Adrenal gland (tissue), 12 donors: ENCODE measurements around the gene SHISA5. TPM values are rescaled to one million over a fixed set of nuclear protein-coding genes. Genes with fewer than 3 reads are reported as not detected.
A peak's percentile ranks its signal among the peaks of the same experiment; 100 is the strongest.

Experiments
- DNase-seq, 7 donors: peaks; one replicate each; pipeline ENCODE4 v3.0.0-alpha.2; 2019 to 2020
- H3K27ac ChIP-seq, 5 donors: fragments of 200-600 bp; sonication (generic) in 4 of 5; 1 replicate in 3 of 5; 2 replicates in 2 of 5; pipeline versions ENCODE4 v1.5.1 to v1.8.0; 2016 to 2020; ENCODE audit warnings: mild to moderate bottlenecking in 1 of 5
- H3K27me3 ChIP-seq: fragments of 200-600 bp; 2 replicates; pipeline ENCODE4 v1.8.0; 2021
- H3K36me3 ChIP-seq, 2 donors: fragments of 200-600 bp; replicated peaks in 1 of 2; 1 replicate in 1 of 2; 2 replicates in 1 of 2; pipeline versions ENCODE4 v1.5.1 to v1.8.0; 2018 to 2022
- H3K4me1 ChIP-seq, 2 donors: fragments of 200-600 bp; replicated peaks in 1 of 2; 1 replicate in 1 of 2; 2 replicates in 1 of 2; pipeline versions ENCODE4 v1.5.1 to v1.8.0; 2018 to 2021
- H3K4me3 ChIP-seq, 4 donors: fragments of 200-600 bp; sonication (generic) in 3 of 4; one replicate each; pipeline ENCODE4 v1.5.1; 2016 to 2018
- H3K9me3 ChIP-seq, 3 donors: fragments of 200-600 bp; sonication (generic) in 1 of 3; replicated peaks in 1 of 3; 1 replicate in 2 of 3; 2 replicates in 1 of 3; pipeline versions ENCODE4 v1.5.1 to v1.8.0; 2016 to 2021
- POLR2A ChIP-seq, 2 donors: fragments of 450-650 bp; IDR thresholded peaks; one replicate each; pipeline ENCODE4 v1.6.1; 2017; ENCODE audit warnings: antibody characterized with exemption in 2 of 2, mild to moderate bottlenecking in 2 of 2, moderate library complexity in 1 of 2
- WGBS, 4 donors: extraction: QIAGEN DNeasy Blood & Tissue Kit in 2 of 4; methylation state at CpG; one replicate each; pipeline versions ENCODE4 v1.1.5 to v1.1.7; 2013 to 2017; 5-methylcytosine and 5-hydroxymethylcytosine counted together
- intact Hi-C, 2 donors: fragments of 100-400 bp; cut with DNase I; formaldehyde crosslinking; loops; one replicate each; pipeline versions ENCODE4 v1.14.1 to v1.15.0; 2022 to 2023
- polyA plus RNA-seq, 3 donors: library from polyadenylated mRNA; stranded (reverse); fragments of 200-250 nt in 2 of 3; fragments of 350-450 nt in 1 of 3; fragmentation: Illumina TruSeq in 1 of 3; extraction: RNeasy Lipid Tissue Mini Kit (QIAGEN cat#74804) in 1 of 3; gene quantifications; one replicate each; pipeline ENCODE4 v1.2.3, GENCODE V29; 2013 to 2014
- total RNA-seq, 9 donors: library from RNA; depleted of rRNA in 4 of 9; stranded (reverse); fragments of >200 nt in 4 of 9; fragments of 120-200 nt in 1 of 9; fragmentation: NEBNext Ultra II Directional in 1 of 9; extraction: Animal tissue kit (Norgen Biotek cat#: 25700) in 1 of 9; gene quantifications; one replicate each; pipeline versions ENCODE4 v1.1.0 to v1.2.4, GENCODE V29; 2013 to 2023
- TF ChIP-seq, protein P1 (sequence below), 6 experiments: fragments of 450-650 bp in 4 of 6; fragments of 200-600 bp in 2 of 6; sonication (generic) in 1 of 6; IDR thresholded peaks; 1 replicate in 5 of 6; 2 replicates in 1 of 6; pipeline versions ENCODE4 v1.5.1 to v1.8.0; 2016 to 2021; ENCODE audit warnings: antibody characterized with exemption in 6 of 6, mild to moderate bottlenecking in 2 of 6, moderate library complexity in 1 of 6
- donor health status: healthy with polysubstance abuse.
- donor health status: Bipolar disorder and iron deficiency.
- donor health status: DM: yes; HTN: yes; CAD: no.
- donor health status: DM: no; HTN: no; CAD: no.
- donor health status: DM: no; HTN: no; CAD: no.
- donor health status: DM: yes; HTN: yes; CAD: no.

The SHISA5 gene
- total and polyA plus RNA-seq, 12 donors, result 77.2 to 167 (median 128) TPM

DNA sequence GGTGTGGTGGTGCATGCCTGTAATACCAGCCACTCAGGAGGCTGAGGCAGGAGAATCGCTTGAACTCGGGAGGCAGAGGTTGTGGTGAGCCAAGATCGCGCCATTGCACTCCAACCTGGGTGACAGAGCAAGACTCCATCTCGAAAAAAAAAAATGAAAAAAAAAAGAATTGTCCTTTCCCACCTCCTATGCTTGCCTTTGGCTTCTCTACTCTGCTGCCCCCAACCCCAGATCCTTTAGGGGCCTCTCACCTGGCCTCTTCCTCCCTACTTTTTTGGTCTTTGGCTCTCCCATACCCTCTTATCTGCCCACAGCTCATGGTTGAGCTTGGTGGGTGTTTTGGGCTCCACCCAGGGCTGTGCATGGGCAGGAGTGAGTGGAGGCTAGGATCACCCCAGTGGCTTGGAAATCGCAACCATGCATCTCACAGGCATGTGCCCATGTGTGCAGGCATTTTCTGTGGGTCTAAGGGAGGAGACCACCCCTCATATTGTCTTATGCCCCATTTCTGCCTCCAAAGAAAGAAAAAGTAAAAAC lies 2.1 kb upstream of the SHISA5 start:
- 91 to 98% (median 95%) methylated on average over 6 of the region's 6 CpGs for WGBS, 4 donors
- no peak for TF ChIP-seq POLR2A (IDR thresholded peaks at IDR 0.05)
- TF ChIP-seq, protein P1, sequence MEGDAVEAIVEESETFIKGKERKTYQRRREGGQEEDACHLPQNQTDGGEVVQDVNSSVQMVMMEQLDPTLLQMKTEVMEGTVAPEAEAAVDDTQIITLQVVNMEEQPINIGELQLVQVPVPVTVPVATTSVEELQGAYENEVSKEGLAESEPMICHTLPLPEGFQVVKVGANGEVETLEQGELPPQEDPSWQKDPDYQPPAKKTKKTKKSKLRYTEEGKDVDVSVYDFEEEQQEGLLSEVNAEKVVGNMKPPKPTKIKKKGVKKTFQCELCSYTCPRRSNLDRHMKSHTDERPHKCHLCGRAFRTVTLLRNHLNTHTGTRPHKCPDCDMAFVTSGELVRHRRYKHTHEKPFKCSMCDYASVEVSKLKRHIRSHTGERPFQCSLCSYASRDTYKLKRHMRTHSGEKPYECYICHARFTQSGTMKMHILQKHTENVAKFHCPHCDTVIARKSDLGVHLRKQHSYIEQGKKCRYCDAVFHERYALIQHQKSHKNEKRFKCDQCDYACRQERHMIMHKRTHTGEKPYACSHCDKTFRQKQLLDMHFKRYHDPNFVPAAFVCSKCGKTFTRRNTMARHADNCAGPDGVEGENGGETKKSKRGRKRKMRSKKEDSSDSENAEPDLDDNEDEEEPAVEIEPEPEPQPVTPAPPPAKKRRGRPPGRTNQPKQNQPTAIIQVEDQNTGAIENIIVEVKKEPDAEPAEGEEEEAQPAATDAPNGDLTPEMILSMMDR (IDR thresholded peaks at IDR 0.05), result no peak
- DNase-seq, result no peak

GRCh38 chr3:48505146-48505545 lies 1.2 kb upstream of the SHISA5 start:
- H3K36me3 ChIP-seq, result no peaks in the 10 kb centered on the region
- intact Hi-C loops, result no loop called here
- peak overlapping the region in 1 of 4 donors; percentile 72 for H3K4me3 ChIP-seq
- H3K9me3 ChIP-seq, result no peaks in the 10 kb centered on the region
- no peak for DNase-seq
- TF ChIP-seq POLR2A (IDR thresholded peaks at IDR 0.05), result no peak
- TF ChIP-seq, protein P1 (IDR thresholded peaks at IDR 0.05), result no peak
- H3K27me3 ChIP-seq, result no peaks in the 10 kb centered on the region
- peaks cover 5 to 21% of the 10 kb centered on the region in 2 donors for H3K4me1 ChIP-seq
- peak overlapping the region in 3 of 5 donors; percentile 75 to 95 (median 90) for H3K27ac ChIP-seq
- 86 to 100% (median 92%) methylated on average over 2 of the region's 2 CpGs for WGBS, 4 donors

More for the DNA sequence above, 2.1 kb upstream of the SHISA5 start:
- H3K36me3 ChIP-seq, result no peaks in the 10 kb centered on the region
- no peaks in the 10 kb centered on the region for H3K27me3 ChIP-seq
- H3K27ac ChIP-seq, result no peak overlapping the region
- no peak overlapping the region for H3K4me3 ChIP-seq
- H3K9me3 ChIP-seq, result no peaks in the 10 kb centered on the region
- intact Hi-C loops, result no loop called here
- peaks cover 5 to 21% of the 10 kb centered on the region in 2 donors for H3K4me1 ChIP-seq

DNA sequence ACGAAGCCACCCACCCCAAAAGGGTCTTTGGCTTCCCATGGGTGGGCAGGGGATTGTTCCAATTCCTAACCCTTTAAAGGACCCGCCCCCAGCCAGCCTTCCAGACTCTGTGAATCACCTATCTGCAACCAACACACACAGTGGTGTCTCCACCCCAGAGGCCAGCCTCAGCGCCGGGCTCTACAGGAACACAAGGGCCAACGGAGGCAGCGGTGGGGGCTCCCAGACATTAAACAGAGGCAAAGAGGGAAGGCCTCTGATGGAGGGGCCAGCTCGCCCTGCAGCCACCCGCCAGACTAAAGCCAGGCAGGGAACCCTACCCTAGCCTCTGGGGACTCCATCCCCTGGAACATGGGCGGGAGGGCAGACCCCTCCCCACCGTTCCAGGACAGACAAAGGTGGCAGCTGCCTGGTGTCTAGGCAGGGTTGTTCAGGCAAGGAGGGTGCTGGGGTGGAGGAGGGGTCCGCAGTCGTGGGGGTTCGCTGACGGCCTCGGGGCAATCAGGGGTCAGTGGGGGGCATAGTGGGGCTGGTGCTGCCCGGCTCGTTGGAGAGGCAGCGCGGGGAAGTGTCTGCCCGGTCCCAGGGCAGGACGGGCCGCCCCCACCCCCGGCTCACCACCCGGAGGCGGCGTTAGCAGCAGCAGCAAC lies 448 bp downstream of the SHISA5 start:
- Histone ChIP-seq H3K36me3 (peaks cover 0 to 4% of the 10 kb centered on the region in 2 donors), H3K27ac (peak overlapping the region; percentile 3 to 95 (median 75)), H3K4me3 (peak overlapping the region; percentile 18 to 72 (median 63)), H3K27me3 (no peaks in the 10 kb centered on the region), H3K4me1 (peaks cover 5 to 21% of the 10 kb centered on the region in 2 donors), H3K9me3 (no peaks in the 10 kb centered on the region)
- intact Hi-C loops, result loop anchor here in 1 of 2 donors (5.0 kb wide), 1 partner anchor 36 kb away; a partner anchor contains a TSS
- 12 to 19% (median 17%) methylated on average over 7 to 26 of the region's 26 CpGs for WGBS, 4 donors
- peak in 6 of 7 donors; percentile 54 to 73 (median 60) for DNase-seq
- peak in 1 of 2 donors; percentile 42 for TF ChIP-seq POLR2A (IDR thresholded peaks at IDR 0.05)
- TF ChIP-seq, protein P1 (IDR thresholded peaks at IDR 0.05), result no peak

DNA sequence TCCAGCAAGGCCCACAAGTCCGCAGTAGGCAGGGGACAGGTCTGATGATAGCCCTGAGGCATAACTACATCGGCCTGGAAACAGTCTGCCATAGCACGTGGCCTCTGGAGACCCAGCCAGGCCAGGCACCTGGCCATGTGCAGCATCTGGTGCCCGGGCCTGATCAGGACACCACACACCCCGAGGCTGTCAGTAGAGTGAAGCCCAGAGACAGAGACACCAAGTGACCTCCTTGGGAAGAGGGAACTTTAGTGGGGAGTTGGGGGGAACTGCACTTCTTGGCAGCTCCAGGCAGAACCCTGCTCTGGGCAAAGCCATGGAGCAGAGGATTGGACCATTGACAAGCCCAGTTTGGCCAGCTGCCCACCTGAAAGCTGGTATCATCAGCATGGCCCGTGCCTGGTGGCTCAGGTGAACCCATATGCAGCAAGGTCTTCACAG lies 1.2 kb downstream of the SHISA5 start:
- H3K9me3 ChIP-seq, result no peaks in the 10 kb centered on the region
- no peaks in the 10 kb centered on the region for H3K27me3 ChIP-seq
- peak; percentile 47 to 89 (median 56) for DNase-seq
- 47 to 79% (median 66%) methylated on average over 2 to 6 of the region's 6 CpGs for WGBS, 4 donors
- TF ChIP-seq, protein P1 (IDR thresholded peaks at IDR 0.05), result no peak
- TF ChIP-seq POLR2A (IDR thresholded peaks at IDR 0.05), result no peak
- peaks cover 0 to 4% of the 10 kb centered on the region in 2 donors for H3K36me3 ChIP-seq
- no peak overlapping the region for H3K4me3 ChIP-seq
- H3K4me1 ChIP-seq, result peaks cover 3 to 21% of the 10 kb centered on the region in 2 donors
- H3K27ac ChIP-seq, result peak overlapping the region in 4 of 5 donors; percentile 71 to 95 (median 82)
- intact Hi-C loops, result loop anchor here in 1 of 2 donors (5.0 kb wide), 1 partner anchor 35 kb away; a partner anchor contains a TSS
